ENCODE data around the gene SLC38A1.

Gene SLC38A1

GRCh38 chr12:46160981-46161690 lies 107.7 kb downstream of the SLC38A1 start:
- no peak for DNase-seq

DNA sequence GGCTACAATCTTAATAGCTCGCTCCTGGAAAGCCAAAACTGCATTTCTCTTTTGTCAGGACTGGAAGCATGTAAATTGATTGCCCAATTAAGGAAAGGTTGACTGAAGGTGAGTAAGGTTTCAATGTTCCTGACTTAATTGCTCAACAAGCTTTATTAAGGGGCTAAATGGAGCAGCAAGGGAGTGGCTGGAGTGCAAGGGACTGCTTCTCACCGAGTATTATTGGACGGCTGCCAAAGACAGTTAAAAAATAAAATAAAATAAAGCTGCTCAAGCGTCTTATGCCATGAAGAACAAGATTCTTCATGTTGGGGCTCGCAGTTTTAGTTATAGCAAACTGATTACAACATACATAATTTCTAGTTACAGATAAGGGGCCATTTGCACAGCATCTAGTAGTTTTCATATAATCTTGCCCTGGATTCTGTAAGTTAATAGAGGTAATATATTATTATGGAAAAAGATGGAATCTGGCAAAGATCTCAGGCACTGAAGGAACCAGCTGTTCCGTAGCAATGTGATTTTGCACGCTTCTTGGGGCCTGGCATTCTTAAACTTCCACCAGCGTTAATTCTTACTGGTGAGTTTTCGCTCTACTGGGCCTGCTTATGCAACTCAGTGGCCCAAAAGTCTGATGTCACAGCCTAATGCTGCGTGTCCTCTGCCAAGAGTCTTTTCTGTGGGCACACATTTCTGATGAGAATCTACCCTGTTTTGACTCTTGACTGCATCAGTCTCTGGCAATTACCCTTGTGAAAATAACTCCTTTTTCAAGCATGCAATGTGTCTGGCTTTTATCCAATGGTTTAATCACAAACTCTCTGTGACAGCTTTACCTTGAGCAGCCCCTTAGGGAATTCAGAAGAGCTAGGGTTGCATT lies 108.5 kb downstream of the SLC38A1 start:
- no peak for DNase-seq

- DNase-seq = no peak
Measured at GRCh38 chr12:46159309-46159901, 109.4 kb downstream of the SLC38A1 start.

- DNase-seq = no peak
Measured at GRCh38 chr12:46158501-46158900, 110.3 kb downstream of the SLC38A1 start.

DNA sequence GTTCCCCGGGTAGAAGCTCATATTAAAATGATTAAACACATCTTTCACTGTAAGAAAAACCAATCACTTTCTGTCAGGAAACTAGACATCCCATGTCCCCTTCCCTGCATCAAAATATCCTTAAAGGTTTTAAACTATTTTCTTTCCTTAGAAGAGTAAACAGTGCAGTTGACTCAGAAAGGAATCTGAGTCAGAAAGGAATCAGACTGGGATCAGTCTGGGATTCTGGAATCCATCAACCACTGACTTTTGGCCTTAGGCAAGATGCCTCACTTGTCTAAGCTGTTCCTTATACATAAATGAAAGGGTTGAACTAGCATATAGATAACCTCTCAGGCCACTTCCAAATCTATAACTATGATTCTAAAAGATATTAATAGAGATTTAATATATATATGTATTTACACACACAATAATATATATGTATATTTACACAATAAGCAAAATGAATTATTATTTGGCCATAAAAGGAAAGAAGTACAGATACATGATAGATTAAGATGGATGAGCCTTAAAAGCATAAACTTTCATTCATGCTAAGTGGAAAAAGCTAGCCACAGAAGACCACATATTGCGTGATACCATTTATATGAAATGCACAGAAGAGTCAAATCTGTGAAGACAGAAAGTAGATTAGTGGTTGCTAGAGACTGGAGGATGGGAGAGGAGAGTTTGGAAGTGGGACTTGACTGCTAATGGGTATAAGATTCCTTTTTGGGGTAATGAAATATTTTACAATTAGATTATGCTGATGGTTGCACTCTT lies 114.4 kb downstream of the SLC38A1 start:
- DNase-seq = no peak

GRCh38 chr12:46153268-46153872 lies 115.5 kb downstream of the SLC38A1 start:
- no peak for DNase-seq

DNA sequence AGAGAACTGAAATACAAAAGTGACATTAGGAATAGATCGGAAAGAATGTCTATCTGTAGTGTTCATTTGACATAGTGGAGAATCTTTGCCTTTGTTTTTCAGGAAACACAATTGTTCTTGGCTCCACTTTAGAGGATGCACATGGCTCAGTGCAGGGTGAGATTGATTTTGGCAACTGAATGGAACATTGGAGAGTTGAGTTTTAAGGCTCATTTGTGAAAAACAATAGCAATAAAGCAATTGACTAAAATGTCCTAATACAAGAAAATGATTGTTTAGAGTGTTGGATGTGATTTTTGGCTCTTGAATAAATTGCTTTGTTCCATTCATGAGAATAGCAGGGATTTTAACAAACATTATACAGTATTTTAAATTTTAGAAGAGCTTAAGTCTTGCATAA lies 116.4 kb downstream of the SLC38A1 start:
- no peak for DNase-seq

DNA sequence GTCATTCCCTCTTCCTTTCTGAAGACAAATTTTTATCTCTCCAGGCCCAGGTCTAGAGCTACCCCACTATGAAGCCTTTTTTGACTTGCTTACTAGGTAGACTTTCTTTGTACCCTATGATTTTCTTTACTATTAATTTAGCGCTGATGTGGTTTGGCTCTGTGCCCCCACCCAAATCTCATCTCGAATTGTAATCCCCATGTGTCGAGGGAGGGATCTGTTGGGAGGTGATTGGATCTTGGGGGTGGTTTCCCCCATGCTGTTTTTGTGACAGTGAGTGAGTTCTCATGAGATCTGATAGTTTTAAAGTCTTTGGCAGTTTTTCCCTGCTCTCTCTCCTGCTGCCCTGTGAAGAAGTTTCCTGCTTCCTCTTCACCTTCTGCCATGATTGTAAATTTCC lies 118.1 kb downstream of the SLC38A1 start:
- DNase-seq = no peak

- DNase-seq = no peak
Measured at GRCh38 chr12:46149905-46150304, 118.9 kb downstream of the SLC38A1 start.

DNA sequence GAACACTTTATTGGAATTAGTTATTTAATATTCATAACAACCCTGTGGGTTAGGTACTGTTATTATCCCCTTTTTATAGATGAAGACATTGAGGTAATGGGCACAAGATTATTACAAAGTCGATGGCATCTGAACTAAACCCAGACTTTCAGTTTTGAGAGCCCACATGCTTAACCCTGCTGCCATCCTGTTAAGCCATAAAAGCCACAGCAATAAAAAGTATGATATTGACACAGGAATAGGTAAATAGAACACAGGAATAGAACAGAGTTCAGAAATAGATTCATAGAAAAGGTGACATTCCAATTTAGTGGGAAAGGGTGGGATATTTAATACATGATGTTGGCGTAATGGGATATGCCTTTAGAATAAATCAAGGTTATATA lies 119.8 kb downstream of the SLC38A1 start:
- DNase-seq = no peak

DNA sequence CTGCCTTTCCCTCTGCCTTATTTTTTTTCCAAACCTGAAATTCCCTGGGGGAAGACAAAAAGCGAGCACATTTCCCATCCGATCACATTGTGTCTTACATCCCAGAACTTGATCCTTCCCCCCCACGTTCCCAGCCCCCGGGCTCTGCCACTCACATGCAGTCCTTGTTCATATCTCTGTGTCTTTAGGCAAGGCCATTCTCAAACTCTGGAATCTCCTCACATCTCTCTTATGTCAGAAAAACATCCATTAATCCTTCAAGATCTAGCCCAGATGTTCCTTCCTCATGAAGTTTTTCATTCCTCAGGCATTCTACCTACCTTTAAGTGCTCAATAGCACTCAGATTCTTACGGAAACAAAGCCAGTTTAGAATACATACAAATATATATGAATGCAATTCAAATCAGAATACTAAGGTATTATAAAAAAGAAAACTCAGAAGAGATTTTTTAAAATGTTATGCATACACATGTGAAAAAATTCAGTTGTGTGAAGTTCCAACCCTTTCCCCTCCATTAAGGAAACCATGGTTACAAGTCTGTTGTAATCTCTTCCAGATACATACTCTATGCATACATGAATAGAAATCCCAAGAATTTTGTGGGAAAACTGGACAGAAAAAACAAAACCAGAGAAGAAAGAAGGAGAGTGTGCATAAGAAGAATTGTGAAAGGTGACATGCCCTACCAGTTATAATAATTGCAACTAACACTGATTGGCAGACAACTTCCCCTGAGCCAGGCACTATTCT lies 120.3 kb downstream of the SLC38A1 start:
- DNase-seq = no peak

DNA sequence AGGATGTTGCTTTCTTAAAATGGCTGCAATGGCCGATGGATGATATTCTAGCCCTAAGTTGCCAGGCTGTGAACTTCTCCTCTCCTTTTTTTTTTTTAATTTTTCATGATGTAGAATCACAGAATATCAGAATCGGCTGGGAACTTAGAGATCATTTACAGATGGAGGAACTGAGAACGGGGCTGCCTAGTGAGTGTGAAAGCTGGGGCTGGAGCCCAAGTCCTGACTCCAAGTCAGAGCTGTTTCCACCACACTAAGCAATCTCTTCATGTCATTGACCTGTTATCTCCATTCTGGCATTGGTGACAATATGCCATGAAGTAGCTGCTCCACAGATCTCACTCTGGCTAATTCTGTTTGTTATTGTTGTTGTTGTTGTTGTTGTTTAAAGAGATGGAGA lies 121.7 kb downstream of the SLC38A1 start:
- DNase-seq = no peak

DNA sequence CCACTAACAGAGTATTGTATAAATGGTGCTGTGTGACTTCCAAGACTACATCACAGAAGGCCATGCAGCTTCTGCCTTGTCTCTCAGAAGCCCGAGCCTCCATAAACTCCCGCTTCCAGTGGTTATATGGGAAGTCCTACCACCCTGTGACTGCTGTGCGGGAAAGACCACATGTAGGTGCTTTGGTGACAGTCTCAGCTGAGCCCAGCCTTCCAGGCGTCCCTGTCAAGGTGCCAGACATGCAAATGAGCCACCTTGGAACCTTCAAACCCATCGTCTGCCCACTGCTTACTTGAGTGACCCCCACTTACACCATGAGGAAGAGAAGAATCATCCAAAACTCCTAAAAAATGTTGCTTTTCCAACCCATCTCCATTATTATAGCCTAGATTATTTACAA lies 123.0 kb downstream of the SLC38A1 start:
- DNase-seq = no peak

DNA sequence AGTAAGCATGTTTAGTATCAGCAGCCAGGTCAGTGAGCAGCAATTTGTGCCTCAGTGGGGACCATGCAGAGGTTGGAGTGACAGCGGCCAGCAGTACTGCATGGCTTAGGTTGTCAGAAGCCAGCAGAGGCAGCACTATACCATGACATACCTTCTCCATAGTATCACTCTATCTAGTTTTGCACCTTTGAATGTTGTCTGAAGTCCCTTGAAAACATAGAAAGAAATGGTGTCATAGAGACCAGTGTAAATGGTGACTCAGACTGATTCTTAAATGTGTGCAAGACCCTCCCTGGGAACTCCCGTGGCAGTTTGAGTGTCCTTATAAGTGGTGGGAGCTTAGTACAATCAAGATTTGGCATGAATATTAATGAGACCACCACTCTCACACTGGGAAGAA lies 124.4 kb downstream of the SLC38A1 start:
- no peak for DNase-seq

DNA sequence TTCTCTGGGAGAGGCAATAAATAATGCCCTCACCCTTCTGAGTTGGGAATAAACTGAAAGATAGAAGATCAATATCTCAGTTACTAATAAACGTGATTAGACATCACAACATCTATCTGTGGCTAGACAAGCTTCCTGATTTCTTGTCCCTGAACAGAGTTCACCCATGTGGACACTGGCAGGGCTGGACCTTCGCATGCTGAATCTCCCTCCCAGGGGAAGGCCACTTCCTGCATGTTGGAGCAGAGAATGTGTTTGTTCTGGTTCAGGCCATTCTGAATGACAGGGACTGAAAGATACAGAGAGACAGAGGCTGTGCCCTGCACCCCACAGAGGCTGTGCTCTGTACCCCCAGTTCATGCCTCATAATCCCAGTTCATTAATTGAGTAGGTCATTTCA lies 132.6 kb downstream of the SLC38A1 start:
- no peak for DNase-seq

GRCh38 chr12:46135750-46136149 lies 133.1 kb downstream of the SLC38A1 start:
- DNase-seq = no peak

DNA sequence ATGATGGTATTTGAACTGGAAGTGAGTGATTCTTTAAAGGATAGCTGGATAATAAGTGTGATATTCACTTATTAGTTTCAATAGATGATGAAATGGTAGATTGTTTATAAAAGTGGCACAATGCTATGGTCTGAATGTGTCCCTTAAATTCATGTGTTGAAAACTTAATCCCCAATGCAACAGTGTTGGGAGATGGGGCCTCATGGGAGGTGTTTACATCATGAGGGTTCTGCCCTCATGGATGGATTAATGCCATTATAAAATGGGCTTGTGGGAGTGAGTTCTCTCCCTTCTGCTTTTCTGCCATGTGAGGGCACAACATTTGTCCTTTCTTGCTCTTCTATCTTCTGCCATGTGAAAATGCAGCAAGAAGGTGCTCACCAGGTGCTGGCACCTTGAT lies 134.0 kb downstream of the SLC38A1 start:
- no peak for DNase-seq

GRCh38 chr12:46134205-46134811 lies 134.5 kb downstream of the SLC38A1 start:
- no peak for DNase-seq

DNA sequence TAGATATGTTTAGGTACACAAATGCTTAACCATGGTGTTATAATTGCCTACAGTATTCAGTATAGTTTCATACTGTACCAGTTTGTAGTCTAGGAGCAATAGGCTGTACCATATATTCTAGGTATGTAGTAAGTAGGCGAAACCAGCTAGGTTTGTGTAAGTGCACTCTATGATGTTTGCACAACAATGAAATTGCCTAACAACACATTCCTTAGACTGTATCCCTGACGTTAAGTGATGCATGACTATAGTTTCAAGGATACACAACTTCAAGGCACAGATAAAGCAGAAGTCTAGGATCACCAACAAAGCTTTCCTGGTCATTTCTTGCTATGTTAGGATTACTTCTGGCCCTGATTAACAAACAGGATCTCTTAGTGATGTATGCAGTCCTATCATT lies 135.1 kb downstream of the SLC38A1 start:
- no peak for DNase-seq

Data from NCI-H510A (cell line).